A549 (cell line): ENCODE results near the gene H2BW1.

Source experiments
- BHLHE40 ChIP-seq: IDR thresholded peaks from 2 replicates; pipeline ENCODE4 v1.6.1; 2012; ENCODE audit warnings: low read depth, low read length, inconsistent platforms
- CBX2 ChIP-seq: fragments of 200-600 bp; sonication (generic); IDR thresholded peaks from 2 replicates; pipeline ENCODE4 v1.6.1; 2016; ENCODE audit warnings: low read depth, mild to moderate bottlenecking, borderline replicate concordance
- CHD4 ChIP-seq: fragments of 200-600 bp; sonication (generic); IDR thresholded peaks from 2 replicates; pipeline ENCODE4 v1.6.1; 2016; ENCODE audit warnings: antibody characterized with exemption, mild to moderate bottlenecking, borderline replicate concordance
- CTCF ChIP-seq: fragments of >200 bp; sonication (Bioruptor Twin); formaldehyde crosslinking; IDR thresholded peaks from 3 replicates; pipeline ENCODE4 v1.5.1; 2016
- EP300 ChIP-seq, 2 experiments: fragments of >200 bp; sonication (Bioruptor Twin); formaldehyde crosslinking; IDR thresholded peaks; 2 replicates in 1 of 2; 3 replicates in 1 of 2; pipeline ENCODE4 v1.6.1; 2016 to 2017
- FOSL2 ChIP-seq, 2 experiments: fragments of 450-650 bp in 1 of 2; fragments of >200 bp in 1 of 2; sonication (Bioruptor Twin) in 1 of 2; formaldehyde crosslinking; IDR thresholded peaks; 2 replicates each; pipeline versions ENCODE4 v1.5.0 to v1.6.1; 2016 to 2020; ENCODE audit warnings: mild to moderate bottlenecking in 1 of 2, moderate library complexity in 1 of 2
- MYC ChIP-seq: IDR thresholded peaks from 2 replicates; pipeline ENCODE4 v1.6.1; 2012; ENCODE audit warnings: mild to moderate bottlenecking, inconsistent platforms, low read length, improper control_type of control experiment, borderline replicate concordance
- NR3C1 ChIP-seq: fragments of >200 bp; sonication (Bioruptor Twin); formaldehyde crosslinking; IDR thresholded peaks from 3 replicates; pipeline ENCODE4 v1.6.1; 2017
- POLR2A ChIP-seq: IDR thresholded peaks from 2 replicates; pipeline ENCODE4 v1.6.1; 2012; ENCODE audit warnings: mild to moderate bottlenecking, low read length
- POLR2AphosphoS2 ChIP-seq: conservative IDR thresholded peaks from 2 replicates; pipeline ENCODE4 v1.6.1; 2012; ENCODE audit warnings: low read length, improper control_type of control experiment, inconsistent platforms
- RAD21 ChIP-seq, 2 experiments: fragments of >200 bp in 1 of 2; sonication (Bioruptor Twin) in 1 of 2; formaldehyde crosslinking in 1 of 2; IDR thresholded peaks in 1 of 2; conservative IDR thresholded peaks in 1 of 2; 2 replicates in 1 of 2; 3 replicates in 1 of 2; pipeline ENCODE4 v1.6.1; 2012 to 2018; ENCODE audit warnings: inconsistent platforms in 1 of 2
- REST ChIP-seq: fragments of 200-600 bp; sonication (generic); IDR thresholded peaks from 2 replicates; pipeline ENCODE4 v1.6.1; 2016; ENCODE audit warnings: antibody characterized with exemption, mild to moderate bottlenecking, moderate library complexity

GRCh38 chrX:104047171-104047570 is 33.7 kb upstream of the H2BW1 start:
- no peak for TF ChIP-seq POLR2A
- no peak for TF ChIP-seq EP300 (IDR thresholded peaks at IDR 0.05)
- TF ChIP-seq CBX2, result no peak
- no peak for TF ChIP-seq FOSL2 (IDR thresholded peaks at IDR 0.05)
- no peak for TF ChIP-seq FOSL2 (CRISPR knock-in tag; IDR thresholded peaks at IDR 0.05)
- no peak for TF ChIP-seq CTCF
- TF ChIP-seq MYC, result no peak
- no peak for TF ChIP-seq RAD21 (conservative IDR thresholded peaks at IDR 0.05 in 1 of 2, IDR thresholded peaks at IDR 0.05 in 1 of 2)
- TF ChIP-seq REST, result no peak
- TF ChIP-seq NR3C1, result no peak
- no peak for TF ChIP-seq CHD4
- no peak for TF ChIP-seq POLR2AphosphoS2
- TF ChIP-seq BHLHE40, result no peak
